Activated CD4-positive, alpha-beta T cell treated with anti-CD3 and anti-CD28 coated beads for 24 hours (primary cell): ENCODE results near the gene ATXN3L.
"Not testable (repeated sequence)": the region's sequence is repeated elsewhere in the genome, so short reads cannot be mapped to it uniquely, and the experiment has no call there.

ENCODE experiments used
- DNase-seq, 2 donors: peaks; one replicate each; pipeline ENCODE4 v3.0.0-alpha.2; 2020; ENCODE audit warnings: low read depth in 2 of 2

Gene ATXN3L

DNA sequence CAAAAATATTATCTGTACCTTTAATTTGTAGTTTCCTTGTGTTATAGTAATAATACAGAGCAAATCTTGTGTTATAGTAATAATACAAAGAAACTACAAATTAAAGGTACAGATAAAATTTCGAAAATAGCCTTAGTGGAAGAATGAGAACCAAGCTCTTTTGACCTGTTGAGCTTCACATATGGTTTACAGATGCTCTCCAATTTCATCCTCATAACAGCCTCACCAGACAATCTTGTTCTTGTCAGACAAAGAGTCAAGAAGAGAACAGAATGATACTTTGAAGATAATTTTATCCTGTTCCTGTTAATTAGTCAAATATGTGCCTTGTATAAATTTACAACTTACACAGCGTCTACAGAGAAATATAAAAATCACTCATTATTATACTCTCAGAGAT lies 12.8 kb downstream of the ATXN3L start:
- DNase-seq: no peak

DNA sequence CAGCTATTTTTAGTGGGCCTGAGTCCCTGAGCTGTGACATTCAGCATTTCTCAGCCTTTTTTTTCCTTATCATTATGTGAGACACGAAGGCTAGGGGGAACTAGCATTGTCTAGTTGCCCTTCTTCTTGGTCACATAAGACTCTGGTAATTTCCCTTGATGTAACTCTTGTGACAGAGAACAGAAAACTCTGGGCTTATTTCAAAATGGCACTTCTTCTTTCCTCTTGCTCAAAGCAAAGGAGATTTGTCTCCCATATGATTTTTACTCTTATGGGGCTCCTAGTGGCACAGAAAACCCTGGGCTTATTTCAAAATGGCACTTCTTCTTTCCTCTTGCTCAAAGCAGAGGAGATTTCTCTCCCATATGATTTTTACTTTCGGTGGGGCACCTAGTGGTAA lies 14.7 kb downstream of the ATXN3L start:
- DNase-seq: no peak

GRCh38 chrX:13304052-13304451 lies 15.8 kb downstream of the ATXN3L start:
- DNase-seq: no peak

DNA sequence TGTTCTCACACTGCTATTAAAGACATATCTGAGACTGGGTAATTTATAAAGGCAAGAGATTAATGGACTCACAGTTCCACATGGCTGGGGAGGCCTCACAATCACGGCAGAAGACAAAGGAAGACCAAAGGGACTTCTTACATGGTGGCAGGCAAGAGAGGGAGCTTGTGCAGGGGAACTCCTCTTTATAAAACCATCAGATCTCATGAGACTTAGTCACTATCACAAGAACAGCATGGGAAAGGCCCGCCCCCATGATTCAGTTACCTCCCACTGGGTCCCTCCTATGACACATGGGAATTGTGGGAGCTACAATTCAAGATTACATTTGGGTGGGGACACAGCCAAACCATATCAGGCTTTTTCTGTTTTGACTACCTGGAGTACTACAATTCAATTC lies 16.6 kb downstream of the ATXN3L start:
- not testable (repeated sequence) for DNase-seq

DNA sequence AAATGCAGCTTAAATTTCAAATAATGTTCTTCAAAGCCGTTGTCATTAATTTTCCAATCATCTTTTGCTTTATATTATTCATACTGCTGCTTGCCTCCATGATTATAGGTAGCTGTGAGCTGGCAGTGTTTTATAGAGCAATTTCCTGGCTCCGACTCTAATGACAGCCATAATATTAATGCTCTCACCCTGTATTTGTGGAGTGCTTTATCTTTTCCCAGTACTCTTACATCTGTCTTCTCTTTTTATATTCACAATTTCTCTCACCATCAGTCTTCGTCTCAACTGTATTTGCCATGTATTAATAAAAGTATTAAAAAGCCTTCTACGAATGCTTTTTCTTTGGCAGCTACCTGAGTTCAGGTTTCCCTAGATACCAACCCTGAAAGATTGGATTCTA lies 21.0 kb downstream of the ATXN3L start:
- DNase-seq: no peak

DNA sequence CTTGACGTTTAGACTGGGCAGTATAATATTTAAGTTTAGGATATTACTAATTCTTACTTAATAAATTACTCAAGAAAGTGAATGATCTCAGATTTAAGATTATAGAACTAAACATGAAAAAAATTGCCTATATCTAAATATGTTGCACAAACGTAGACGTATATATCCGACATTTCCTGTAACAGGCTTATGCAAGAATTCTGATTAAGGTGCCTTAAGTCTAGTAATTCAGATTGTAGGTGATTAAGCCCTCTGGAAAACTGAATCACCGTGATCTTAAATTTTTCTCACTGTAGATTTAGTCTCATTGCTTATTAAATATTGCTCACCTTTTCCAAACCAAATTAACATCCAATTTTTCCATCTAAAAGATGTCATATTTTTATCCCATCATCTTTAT lies 24.0 kb downstream of the ATXN3L start:
- no peak for DNase-seq

GRCh38 chrX:13293700-13294099 lies 26.2 kb downstream of the ATXN3L start:
- no peak for DNase-seq

DNA sequence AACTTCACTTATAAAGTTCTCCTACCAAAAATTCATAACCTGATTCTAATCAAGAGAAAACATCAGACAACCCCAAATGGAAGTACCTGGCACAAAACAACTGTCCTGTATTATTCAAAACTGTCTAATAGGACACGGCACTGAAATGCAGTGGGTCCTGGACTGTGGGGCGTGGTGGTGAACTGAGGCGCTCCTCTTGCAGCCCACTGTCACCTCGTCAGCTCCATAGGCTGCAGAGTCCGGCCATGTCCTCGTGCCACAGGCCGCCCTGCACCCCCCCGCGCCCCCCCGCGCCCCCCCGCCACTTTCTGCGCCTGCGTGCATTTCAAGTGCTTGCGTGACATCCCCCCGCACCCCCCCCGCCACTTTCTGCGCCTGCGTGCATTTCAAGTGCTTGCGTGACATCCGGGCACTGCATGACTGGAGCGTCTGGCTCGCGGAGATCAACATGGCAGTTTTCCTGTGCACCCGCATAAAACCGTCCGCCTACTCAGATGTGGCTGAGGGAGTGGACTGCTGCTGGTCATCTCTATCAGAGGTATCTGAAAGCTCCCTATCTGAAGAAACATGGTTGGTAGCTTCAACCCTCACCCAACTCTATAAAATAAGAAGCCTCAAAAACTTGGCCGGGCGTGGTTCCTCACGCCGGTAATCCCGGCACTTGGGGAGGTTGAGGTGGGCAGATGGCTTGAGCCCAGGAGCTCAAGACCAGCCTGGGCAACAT lies 28.8 kb downstream of the ATXN3L start:
- DNase-seq: no peak

DNA sequence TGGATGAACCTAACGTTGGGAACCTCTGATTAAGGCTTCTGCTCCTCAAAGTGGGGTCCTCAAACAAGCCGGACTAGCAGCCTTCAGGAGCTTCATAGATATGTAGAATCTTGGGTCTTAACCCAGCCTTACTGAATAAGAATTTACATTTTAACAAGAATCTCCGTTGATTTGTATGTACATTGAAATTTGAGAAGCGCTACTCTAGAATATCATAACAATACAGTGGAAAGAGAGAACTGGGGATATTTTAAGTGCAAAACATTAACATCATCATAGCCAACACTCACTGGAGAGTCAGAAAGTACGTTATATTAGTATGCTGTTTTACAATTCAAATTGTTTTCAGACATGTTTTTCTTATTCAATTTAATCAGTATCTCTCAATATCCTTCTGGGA lies 31.2 kb downstream of the ATXN3L start:
- no peak for DNase-seq

GRCh38 chrX:13287816-13288215 lies 32.0 kb downstream of the ATXN3L start:
- no peak for DNase-seq

- no peak for DNase-seq
Measured at GRCh38 chrX:13285693-13286092, 34.2 kb downstream of the ATXN3L start.

DNA sequence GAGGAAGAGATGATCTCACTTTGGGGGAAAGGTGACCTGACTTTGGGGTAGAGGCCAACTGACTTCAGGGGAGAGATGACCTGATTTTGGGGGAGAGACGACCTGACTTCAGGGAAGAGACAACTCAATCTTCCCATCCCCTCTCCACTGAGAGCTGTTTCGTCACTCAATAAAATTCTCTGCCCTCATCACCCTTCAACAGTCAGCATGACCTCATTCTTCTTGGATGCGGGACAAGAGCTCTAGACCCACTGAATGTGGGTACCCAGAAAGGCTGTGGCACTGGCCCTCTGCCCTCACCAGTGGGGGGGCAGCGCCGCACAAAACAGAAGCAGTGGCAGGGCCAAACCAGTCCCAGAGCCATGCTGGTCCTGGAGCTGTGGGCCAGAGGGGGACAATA lies 34.6 kb downstream of the ATXN3L start:
- DNase-seq: no peak

- DNase-seq: no peak
Measured at GRCh38 chrX:13284570-13284969, 35.3 kb downstream of the ATXN3L start.

DNA sequence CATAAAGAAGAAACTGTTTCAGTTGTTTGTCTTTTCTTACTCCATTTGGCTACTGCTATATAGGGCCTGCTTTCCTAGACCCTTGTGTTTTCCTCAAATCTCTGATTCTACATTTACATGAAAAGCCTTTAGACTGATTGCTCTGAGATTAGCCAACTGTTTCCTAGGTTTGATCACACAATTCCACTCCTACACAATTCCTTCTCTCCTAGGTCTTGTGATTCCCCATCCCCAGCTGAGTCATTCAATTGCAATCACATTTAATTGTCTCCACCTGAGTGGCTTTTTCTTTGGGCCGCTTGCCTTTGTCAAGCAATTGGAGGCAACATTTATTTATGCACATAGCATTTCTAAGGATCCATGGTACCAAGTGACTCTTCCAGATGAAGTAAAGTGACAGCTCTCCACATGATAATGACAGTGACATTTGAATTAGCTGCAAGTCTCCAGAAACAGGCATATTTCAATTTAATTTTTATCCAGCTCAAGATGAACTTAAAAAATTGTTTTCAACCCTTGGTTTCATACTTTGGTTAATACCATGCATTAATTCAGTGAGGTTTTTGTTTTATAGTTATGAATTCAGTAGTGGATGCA lies 35.8 kb downstream of the ATXN3L start:
- DNase-seq: no peak

- DNase-seq: no peak
Measured at GRCh38 chrX:13283512-13283911, 36.3 kb downstream of the ATXN3L start.

GRCh38 chrX:13281289-13281688 lies 38.6 kb downstream of the ATXN3L start:
- DNase-seq: no peak

DNA sequence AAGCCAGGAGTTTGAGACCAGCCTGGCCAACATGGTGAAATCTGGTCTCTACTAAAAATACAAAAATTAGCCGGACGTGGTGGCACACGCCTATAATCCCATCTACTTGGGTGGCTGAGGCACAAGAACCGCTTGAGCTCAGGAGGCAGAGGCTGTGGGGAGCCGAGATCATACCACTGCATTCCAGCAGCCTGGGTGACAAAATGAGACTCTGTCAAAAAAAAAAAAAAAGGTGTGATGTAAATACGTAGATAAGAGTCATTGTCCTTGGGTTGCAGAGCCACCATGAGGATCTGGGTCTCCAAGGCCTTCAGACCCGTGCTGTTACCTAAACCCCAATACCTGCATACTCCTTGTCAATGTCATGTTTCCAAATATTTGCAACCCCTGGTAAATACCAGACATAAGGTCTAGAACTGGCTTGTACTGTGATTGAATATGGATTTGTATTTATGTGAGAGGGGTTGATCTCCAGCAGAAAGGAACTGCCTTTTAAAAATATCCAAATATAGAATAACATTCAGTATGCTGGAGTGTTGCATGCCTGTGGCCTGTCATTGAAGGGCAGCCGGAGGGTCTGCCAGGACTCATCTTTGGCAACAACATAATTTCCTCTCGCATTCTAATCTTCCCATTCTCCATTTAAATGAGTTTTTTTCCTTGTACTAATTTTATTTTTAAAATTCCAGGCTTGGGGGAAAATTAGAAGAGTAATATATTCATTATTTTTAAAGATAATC lies 40.4 kb downstream of the ATXN3L start:
- no peak for DNase-seq

DNA sequence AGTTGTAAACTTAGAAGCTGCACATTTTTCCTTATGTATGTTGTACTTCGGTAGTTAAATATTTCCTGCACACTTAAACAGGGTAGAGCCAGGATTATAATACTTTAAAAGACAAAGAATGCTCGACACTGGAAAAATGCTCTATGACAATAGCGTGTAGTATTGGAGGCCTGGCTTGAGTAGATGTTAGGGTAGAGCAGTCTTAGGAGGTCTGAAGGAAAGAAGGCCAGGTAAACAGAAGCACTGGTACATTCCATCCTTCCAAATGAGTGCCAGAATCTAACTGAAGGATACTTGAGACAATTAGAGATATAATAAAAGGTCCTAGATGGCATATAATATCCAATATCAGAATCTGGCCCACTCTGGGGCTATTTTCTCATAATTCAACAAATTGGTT lies 42.3 kb downstream of the ATXN3L start:
- DNase-seq: no peak

GRCh38 chrX:13276991-13277390 lies 42.9 kb downstream of the ATXN3L start:
- DNase-seq: no peak

- no peak for DNase-seq
Measured at GRCh38 chrX:13275031-13275430, 44.8 kb downstream of the ATXN3L start.

GRCh38 chrX:13272426-13272825 lies 47.4 kb downstream of the ATXN3L start:
- no peak for DNase-seq

DNA sequence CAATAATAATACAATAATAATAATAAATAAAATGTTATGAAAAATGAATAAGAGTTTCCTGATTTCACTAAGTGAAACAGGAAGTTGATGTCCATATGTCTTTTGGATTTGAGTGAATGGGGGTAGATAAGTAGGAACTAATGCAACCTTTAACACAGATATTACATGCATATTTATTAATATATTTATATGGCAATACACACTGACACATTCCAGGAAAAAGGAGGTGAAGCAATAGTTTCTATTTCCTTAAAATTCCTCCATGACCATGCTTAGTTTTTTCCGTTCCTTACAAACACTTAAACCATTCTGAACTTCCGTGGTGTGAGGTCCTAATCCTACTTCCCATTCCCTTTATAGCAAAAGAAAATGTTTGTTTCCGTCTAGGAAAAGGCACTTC lies 48.3 kb downstream of the ATXN3L start:
- no peak for DNase-seq

DNA sequence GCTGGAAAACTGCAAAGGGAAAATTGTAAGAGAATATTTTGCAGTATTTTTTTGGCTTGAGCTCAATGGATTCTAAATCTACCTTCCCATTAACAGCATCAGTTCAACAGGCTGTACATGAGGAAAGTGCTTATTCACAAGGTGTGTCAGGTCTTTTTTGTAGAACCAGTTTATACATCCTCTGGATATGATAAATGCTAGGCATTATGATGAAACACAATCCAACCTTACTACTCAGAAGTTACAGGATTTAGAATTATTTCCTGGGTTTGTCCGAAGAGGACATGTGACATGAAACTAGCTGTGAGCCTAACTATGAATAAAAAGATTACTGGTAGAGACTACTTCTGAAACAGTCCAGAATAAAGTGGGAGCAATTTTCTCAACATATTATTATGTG lies 49.5 kb downstream of the ATXN3L start:
- DNase-seq: no peak
